Sigmoid colon (tissue), 4 donors: Measurements from ENCODE around the gene CFLAR.

ENCODE experiments used
- CTCF ChIP-seq, 4 experiments: fragments of 450-650 bp in 3 of 4; fragments of 200-600 bp in 1 of 4; IDR thresholded peaks; one replicate each; pipeline ENCODE4 v1.5.1; 2016 to 2019; ENCODE audit warnings: antibody characterized with exemption in 4 of 4, mild to moderate bottlenecking in 3 of 4, moderate library complexity in 2 of 4
- EP300 ChIP-seq, 4 donors: sonication (generic); formaldehyde crosslinking; IDR thresholded peaks; one replicate each; pipeline ENCODE4 v1.6.1; 2017; ENCODE audit warnings: antibody characterized with exemption in 4 of 4
- POLR2A ChIP-seq, 2 donors: fragments of 450-650 bp; IDR thresholded peaks; one replicate each; pipeline ENCODE4 v1.6.1; 2016; ENCODE audit warnings: antibody characterized with exemption in 2 of 2, mild to moderate bottlenecking in 2 of 2, moderate library complexity in 2 of 2
- POLR2AphosphoS5 ChIP-seq, 4 donors: sonication (generic); formaldehyde crosslinking; IDR thresholded peaks; one replicate each; pipeline ENCODE4 v1.6.1; 2017; ENCODE audit warnings: antibody characterized with exemption in 4 of 4

- TF ChIP-seq POLR2A (IDR thresholded peaks at IDR 0.05) (no peak), CTCF (IDR thresholded peaks at IDR 0.05) (no peak), EP300 (IDR thresholded peaks at IDR 0.05) (no peak), POLR2AphosphoS5 (IDR thresholded peaks at IDR 0.05) (no peak)
Observed at GRCh38 chr2:201114350-201114749, 1.6 kb upstream of the CFLAR start.
